ENCODE data around the gene TAB2.

The TAB2 gene

GRCh38 chr6:149380523-149380922 lies 63.0 kb downstream of the TAB2 start:
- no peak for DNase-seq

GRCh38 chr6:149383371-149383770 lies 65.9 kb downstream of the TAB2 start:
- DNase-seq, result no peak

DNA sequence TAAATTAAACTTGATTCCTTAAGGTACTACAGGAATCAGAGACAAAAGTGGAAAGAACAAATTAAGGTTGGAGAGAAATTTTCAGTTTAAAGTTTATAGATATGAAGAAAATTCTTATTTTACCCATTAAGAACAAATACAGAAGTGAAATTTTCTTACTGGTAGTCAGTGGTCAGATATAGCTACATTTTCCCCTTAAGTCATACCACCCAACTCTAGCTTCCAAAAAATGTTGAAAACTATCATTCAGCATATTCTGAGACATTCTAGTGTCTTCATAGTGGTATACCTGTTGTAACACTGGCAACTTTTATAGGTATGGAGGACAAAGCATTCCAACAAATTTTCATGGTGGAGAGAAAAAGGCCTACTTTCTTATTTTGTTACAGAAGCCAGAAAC lies 67.0 kb downstream of the TAB2 start:
- no peak for DNase-seq

GRCh38 chr6:149385998-149386646 lies 68.6 kb downstream of the TAB2 start:
- DNase-seq, result no peak

- DNase-seq, result no peak
Measured at GRCh38 chr6:149387779-149388512, 70.4 kb downstream of the TAB2 start.

DNA sequence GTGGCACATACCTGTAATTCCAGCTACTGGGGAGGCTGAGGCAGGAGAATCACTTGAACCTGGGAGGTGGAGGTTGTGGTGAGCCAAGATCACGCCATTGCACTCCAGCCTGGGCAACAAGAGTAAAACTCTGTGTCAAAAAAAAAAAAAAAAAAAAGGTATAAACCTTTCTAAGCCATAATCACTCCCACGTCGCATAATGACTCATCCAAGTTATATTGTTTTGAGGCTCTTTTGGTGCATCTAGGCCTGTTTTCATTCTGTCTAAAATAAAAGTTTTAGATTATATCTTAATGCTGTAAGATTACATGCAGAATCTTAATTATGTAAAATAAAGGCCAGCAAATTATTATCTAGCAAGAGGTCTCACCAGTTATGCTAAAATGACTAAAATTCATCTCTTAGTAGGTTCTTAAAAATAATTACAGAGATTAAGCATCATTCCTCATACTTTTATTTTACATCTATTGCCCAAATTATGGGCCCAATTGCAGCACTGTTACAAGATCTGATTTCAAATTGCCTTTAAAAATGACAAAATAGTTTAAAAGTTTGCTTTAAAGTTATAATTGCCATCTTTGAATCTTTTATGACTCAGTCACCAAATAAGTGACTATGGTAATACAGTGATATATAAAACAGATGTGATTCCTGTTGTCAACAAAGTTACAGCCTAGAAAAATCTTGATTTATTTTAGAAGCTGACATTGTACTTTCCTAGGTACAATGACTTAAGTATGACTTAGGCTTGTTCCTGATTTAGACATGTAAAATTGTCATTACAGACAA lies 72.2 kb downstream of the TAB2 start:
- no peak for DNase-seq

- DNase-seq, result no peak
Measured at GRCh38 chr6:149392093-149392492, 74.6 kb downstream of the TAB2 start.

GRCh38 chr6:149392535-149392934 lies 75.0 kb downstream of the TAB2 start:
- DNase-seq, result no peak

DNA sequence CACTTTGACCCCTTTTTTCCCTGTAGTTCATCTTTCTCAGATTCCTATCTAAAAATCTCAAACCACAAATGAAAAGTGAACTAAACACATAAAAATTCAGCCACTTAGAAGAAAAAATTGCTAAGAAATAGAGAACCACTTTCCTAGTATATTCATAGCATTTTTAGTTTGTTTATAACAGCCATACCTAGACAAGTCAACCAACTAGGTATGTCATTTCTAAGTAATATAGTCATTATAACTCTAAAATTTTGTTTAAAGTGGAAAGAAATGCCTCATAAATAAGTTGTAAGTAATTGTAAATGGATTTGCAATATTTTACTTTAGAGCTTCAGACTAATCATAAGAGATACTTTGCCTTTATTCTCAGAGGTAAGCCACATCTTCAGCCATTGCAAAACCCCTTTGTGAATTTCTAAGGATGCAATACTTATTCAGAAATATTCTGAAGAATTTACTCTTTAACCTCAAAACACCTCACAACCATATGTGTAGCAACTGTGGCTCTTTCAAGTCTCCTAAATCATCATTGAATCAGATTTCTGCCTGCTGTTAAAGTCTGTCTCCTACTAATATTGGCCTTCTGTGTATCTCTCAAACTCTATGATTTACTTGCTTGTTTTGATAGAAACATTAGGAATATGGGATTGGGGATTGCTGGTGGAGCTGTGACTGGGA lies 75.6 kb downstream of the TAB2 start:
- DNase-seq, result no peak

- no peak for DNase-seq
Measured at GRCh38 chr6:149395185-149395584, 77.7 kb downstream of the TAB2 start.

- no peak for DNase-seq
Measured at GRCh38 chr6:149397384-149397783, 79.9 kb downstream of the TAB2 start.

- DNase-seq, result no peak
Measured at GRCh38 chr6:149400050-149400449, 82.5 kb downstream of the TAB2 start, which contains the start of gene SUMO4. Gene SUMO4, plus strand, starts transcription at chr6:149400262. Its CDS starts 130 bp downstream, at chr6:149400392.

DNA sequence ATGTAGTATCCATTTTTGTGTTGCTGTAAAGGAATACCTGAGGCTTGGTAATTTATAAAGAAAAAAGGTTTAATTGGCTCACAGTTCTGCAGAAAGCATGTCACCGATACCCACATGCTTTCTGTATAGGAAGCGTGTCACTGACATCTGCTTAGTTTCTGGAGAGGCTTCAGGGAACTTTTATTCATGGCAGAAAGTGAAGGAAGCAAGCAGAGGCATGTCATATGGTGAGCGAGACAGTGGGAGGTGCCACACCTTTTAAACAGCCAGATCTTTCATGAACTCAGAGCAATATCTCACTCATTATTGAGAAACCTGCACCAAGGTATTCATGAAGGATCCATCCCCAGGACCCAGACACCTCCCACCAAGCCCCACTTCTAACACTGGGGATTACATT lies 86.0 kb downstream of the TAB2 start:
- DNase-seq, result no peak

DNA sequence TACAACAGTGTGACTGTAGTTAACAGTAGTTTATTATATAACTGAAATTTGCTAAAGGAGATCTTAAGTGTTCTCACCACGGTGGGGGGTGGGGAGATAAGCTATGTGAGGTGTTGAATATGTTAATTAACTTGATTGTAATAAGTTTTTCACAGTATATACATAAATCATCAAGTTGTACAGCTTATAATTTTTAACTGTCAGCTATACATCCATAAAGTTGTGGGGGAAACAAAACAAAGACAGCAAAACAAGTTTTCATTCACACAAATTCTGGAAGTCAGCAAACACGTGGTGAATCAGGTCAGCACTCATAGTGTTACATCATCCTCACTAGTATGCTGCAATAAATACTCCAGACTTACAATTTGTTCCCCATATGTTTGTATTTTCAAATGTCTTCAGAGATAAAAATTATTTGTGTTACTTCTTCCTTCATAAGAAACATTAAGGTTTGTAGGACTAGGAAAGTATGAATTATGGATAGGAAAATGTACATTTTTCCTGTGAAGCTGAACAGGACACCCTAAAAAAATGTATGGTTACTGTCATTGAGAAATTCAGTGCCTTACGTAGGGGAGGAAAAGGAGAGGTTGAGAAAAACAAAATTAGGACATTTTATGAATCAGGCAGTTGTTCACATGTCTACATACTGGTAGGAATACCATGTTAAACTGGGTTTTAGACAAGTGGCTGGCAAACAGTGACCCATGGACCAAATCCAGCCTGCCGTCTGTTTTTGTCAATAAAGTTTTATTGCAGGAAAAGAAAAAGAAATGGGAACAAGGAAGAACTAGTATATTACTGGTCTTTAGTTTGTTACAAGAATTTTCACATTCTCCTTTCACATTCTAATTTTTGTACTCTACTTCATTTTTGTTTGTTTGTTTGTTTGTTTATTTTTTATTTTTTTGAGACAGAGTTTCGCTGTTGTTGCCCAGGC lies 88.6 kb downstream of the TAB2 start:
- DNase-seq, result no peak

GRCh38 chr6:149409617-149410016 lies 92.1 kb downstream of the TAB2 start:
- no peak for DNase-seq

DNA sequence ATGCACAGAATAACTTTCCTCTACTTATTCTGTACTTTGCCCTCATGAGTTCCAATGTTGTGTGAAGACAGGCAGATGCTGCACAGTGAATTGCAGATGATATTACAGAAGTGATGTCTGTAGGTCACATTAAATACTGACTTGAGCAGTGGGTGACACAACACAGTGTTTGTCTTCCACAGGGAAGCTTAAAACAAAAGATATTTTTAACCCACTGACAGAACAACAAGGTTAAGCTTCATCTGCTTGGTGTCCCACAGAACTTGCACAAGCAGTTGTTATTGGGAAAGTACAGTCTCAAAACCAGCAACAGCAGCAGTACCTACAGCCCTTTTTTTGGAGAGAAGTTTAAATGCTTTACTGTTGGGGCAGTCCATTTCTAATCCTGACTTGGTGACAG lies 93.0 kb downstream of the TAB2 start:
- no peak for DNase-seq

- no peak for DNase-seq
Measured at GRCh38 chr6:149414009-149414408, 96.5 kb downstream of the TAB2 start.

DNA sequence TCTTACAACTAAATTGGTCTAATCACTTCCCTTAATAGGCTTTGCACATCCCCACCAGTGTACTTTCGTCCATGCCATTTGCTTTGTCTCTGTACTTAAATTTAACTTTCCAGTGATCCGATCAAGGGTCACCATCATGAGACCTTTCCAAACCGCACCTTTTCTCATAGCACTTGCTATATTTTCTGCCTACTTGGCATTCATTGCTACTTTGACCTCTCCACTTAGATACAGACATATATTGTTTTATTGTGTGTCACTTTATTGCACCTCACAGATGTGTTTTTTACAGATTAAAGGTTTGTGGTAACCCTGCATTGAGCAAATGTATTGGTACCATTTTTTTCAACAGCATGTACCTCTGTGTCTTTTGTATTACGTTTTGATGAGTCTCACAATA lies 97.3 kb downstream of the TAB2 start:
- no peak for DNase-seq

GRCh38 chr6:149419696-149420404 lies 102.3 kb downstream of the TAB2 start:
- no peak for DNase-seq

GRCh38 chr6:149421132-149421531 lies 103.6 kb downstream of the TAB2 start:
- DNase-seq, result no peak

- DNase-seq, result no peak
Measured at GRCh38 chr6:149422581-149422980, 105.1 kb downstream of the TAB2 start.
